IMR-90 (cell line): Measurements from ENCODE around the gene LCK.

ENCODE experiments used
- BHLHE40 ChIP-seq: fragments of 150-350 bp; IDR thresholded peaks from 2 replicates; pipeline ENCODE4 v1.6.1; 2016; ENCODE audit warnings: mild to moderate bottlenecking, low read depth, low read length
- CEBPB ChIP-seq: IDR thresholded peaks from 2 replicates; pipeline ENCODE4 v1.6.1; 2012; ENCODE audit warnings: low read depth, low read length, improper control_type of control experiment
- CTCF ChIP-seq: conservative IDR thresholded peaks from 2 replicates; pipeline ENCODE4 v1.5.1; 2012; ENCODE audit warnings: mild to moderate bottlenecking, low read depth, low read length, improper control_type of control experiment
- ELK1 ChIP-seq: fragments of 150-350 bp; IDR thresholded peaks from 2 replicates; pipeline ENCODE4 v1.6.1; 2016; ENCODE audit warnings: low read depth, mild to moderate bottlenecking, low read length, moderate library complexity, borderline replicate concordance
- FOS ChIP-seq: fragments of 150-350 bp; IDR thresholded peaks from 2 replicates; pipeline ENCODE4 v1.6.1; 2016; ENCODE audit warnings: low read depth, low read length
- MAFK ChIP-seq: IDR thresholded peaks from 2 replicates; pipeline ENCODE4 v1.6.1; 2012; ENCODE audit warnings: low read depth, low read length, improper control_type of control experiment
- MAZ ChIP-seq: IDR thresholded peaks from 2 replicates; pipeline ENCODE4 v1.6.1; 2012; ENCODE audit warnings: low read depth, mild to moderate bottlenecking, low read length, improper control_type of control experiment, moderate library complexity, borderline replicate concordance
- POLR2A ChIP-seq: IDR thresholded peaks from 2 replicates; pipeline ENCODE4 v1.6.1; 2012; ENCODE audit warnings: mild to moderate bottlenecking, low read depth, low read length
- RAD21 ChIP-seq: IDR thresholded peaks from 2 replicates; pipeline ENCODE4 v1.6.1; 2012; ENCODE audit warnings: low read length, improper control_type of control experiment
- RCOR1 ChIP-seq: IDR thresholded peaks from 2 replicates; pipeline ENCODE4 v1.6.1; 2012; ENCODE audit warnings: mild to moderate bottlenecking, low read length, improper control_type of control experiment; ENCODE audit not compliant: insufficient replicate concordance
- RFX5 ChIP-seq: IDR thresholded peaks from 2 replicates; pipeline ENCODE4 v1.8.0; 2012; ENCODE audit warnings: low read depth, mild to moderate bottlenecking, low read length, moderate library complexity
- SMC3 ChIP-seq: fragments of 150-350 bp; IDR thresholded peaks from 2 replicates; pipeline ENCODE4 v1.6.1; 2016; ENCODE audit warnings: low read depth, mild to moderate bottlenecking, antibody characterized with exemption, low read length, moderate library complexity

DNA sequence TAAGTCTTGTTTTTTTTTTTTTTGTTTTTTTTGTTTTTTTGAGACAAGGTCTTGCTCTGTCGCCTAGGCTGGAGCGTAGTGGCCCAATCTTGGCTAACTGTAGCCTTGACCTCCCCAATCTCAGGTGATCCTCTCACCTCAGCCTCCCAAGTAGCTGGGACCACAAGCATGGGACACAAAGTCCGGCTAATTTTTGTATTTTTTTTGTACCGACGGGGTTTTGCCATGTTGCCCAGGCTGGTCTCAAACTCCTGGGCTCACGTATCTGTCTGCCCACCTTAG lies 6.1 kb downstream of the LCK start:
- TF ChIP-seq FOS (no peak), POLR2A (no peak), CTCF (no peak), RFX5 (no peak), RAD21 (no peak), MAFK (no peak), ELK1 (no peak), BHLHE40 (no peak), SMC3 (no peak), MAZ (no peak), CEBPB (no peak), RCOR1 (no peak)
